T follicular helper cell (primary cell): ENCODE measurements around the gene ZCCHC24.

Experiments
- DNase-seq: peaks from one replicate; pipeline ENCODE4 v3.0.0-alpha.2; 2020; ENCODE audit warnings: low read depth

ZCCHC24 gene

GRCh38 chr10:79397575-79398303, 47.7 kb downstream of the ZCCHC24 start:
- no peak for DNase-seq

DNA sequence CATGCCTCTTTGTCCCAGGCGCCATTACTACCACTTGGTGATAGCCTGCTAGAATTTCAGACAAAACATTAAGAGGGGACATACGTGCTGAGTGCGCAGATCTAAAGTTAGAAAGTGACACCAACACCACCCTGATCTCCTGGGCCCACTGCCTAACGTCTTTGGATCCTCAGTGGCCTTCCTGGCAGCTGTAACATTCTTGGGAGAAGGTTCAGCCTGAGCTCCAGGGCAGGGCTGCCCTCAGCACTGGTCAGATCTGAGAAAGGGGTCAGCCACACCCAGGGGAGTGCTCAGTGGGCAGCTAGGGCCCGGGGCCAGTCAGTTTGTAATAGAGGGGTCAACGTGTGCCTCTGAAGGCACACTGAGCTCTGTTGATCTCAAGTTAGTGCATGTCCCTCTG, 48.4 kb downstream of the ZCCHC24 start:
- DNase-seq: no peak

DNA sequence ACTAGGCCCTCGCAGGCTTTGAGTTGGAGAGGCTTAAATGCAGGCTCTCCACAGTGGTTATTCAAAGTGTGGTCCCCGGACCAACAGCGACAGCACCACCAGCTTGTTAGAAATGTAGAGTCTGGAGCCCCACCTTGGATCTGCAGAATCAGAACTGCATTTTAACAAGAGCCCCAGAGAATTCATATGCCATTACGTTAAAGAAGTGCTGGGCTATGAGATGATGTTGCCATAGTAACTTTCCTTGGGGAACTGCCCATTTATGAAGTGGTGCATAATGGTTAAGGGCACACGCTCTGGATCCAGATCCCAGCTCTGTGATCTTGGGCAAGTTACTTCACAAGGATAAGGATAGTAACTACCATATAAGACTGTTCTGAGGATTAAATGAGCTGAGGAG, 48.9 kb downstream of the ZCCHC24 start:
- DNase-seq: no peak

DNA sequence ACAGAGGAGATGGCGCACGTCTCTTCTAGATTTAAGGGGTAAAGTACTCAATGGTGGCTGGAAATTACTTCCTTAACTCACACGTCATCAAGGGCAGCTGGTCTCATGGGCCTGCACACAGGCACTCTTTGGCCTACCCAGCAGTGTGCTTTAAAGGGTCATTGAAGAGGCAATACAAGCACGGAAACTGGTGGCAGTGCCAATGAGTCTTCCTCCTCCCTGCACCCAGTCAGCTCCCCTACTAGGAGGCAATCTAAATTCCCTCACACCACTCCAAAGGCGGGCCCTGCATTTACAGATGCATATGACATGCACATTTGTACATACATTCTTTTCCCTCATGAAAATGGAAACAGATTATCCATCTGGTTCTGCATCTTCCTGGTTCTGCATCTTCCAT, 50.8 kb downstream of the ZCCHC24 start:
- DNase-seq: no peak

DNA sequence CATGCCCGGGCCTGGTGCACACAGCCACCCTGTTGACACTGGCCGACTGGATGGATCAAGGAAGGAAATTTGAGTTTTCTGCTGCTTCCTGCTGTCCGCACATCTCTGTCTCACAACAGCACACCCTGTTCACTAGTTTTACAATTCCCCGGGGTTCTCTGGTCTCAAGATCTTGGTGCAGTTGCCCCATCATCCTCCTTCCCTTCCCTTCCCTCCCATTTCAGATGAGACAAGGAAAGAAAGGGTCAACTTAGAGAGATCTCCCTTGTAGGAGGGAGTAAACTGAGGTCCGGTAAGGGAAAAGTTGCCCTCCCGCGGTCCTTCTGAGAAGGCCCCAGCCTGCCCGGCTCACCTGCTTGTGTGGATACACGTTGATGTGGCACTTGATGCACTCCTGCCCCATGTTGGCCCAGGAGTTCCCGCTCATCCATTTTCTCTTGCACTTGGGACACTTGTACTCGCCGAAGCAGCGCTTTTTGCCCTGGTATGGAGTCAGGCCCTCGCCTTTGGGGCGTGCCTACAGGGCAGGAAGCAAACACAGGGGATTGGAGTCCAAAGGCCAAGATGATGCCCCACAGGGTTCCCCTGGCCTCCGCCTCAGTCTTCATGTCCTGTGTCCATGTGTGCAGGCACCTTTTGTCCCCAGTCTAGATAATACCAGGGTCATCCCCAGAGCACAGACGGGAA, 51.4 kb downstream of the ZCCHC24 start:
- no peak for DNase-seq

- DNase-seq: no peak
Measured at GRCh38 chr10:79393221-79393923, 52.1 kb downstream of the ZCCHC24 start.

- no peak for DNase-seq
Measured at GRCh38 chr10:79392506-79393176, 52.8 kb downstream of the ZCCHC24 start.

GRCh38 chr10:79392020-79392398, 53.4 kb downstream of the ZCCHC24 start:
- DNase-seq: no peak

GRCh38 chr10:79391231-79392019, 54.0 kb downstream of the ZCCHC24 start:
- no peak for DNase-seq

DNA sequence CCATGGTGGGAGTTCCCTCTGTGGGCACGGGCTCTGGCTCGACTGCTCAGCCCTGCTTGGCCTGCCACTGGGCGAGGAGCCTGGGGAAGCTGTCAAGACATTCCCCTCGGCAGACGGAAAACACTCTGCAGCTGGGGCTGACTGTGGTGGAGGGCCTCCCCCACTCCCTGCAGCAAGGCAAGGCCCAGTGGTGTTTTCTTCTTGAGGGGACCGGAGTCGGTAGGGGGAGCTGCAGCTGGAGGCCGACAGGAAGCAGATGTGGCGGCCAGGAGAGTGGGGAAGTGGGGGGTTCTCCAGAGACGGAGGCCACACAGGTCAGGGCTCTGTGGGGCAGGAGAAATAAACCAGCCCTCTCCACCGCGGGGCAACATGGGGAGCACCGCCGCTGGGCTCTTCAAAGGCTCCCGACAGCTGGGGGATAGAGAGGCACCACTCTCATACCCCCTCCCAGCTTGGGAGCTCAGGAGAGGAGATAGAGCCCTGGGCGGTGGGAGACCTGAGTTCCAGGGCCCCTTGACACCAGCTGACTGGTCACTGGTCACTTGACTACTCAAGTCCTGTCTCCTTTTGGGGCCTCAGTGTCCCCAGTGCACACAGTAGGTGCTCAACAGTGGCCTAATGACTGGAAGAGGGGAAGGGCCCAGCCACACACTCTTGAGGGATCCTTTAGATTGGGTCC, 54.7 kb downstream of the ZCCHC24 start:
- no peak for DNase-seq

GRCh38 chr10:79390057-79390456, 55.4 kb downstream of the ZCCHC24 start:
- DNase-seq: no peak

DNA sequence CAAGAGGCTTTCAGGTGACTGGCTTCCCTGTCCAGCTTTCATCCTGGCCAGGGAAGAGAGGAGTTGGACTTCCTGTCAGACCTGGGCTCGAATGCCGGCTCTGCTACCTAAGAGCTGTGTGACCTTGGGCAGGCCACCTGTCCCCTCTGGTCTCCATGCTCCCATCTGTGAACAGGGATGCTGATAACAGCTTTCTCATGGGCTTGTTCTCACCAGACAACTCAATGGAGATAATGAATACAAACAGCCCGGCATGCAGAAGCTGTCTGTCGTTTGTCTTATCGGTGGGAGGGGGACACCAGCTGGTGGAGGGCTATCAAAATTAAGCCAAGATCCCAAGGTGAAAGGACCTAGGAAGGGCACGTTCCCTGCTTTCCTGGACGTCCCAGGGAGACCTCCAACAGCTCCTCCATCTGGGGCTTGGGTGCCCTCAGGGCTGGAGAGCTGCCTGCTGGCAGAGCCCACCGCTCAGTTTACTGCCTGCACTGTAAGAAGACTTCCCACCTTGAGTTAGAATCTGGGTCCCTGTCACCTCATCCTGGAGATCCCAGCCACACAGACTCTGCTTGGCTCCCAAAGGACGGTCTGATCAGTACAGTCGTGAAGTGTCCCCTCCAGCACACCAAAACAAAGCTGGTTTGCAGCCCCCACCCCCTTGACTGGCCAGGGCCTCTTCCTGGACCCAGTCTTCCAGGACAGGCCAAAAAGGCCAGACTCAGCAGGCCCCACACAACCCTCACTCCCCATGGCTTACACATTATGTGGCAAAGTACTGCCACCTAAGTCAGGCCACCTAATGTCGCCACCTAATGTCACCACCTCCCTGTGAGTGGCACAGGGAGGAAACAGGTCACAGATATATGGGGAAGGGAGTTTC, 57.2 kb downstream of the ZCCHC24 start:
- DNase-seq: no peak

DNA sequence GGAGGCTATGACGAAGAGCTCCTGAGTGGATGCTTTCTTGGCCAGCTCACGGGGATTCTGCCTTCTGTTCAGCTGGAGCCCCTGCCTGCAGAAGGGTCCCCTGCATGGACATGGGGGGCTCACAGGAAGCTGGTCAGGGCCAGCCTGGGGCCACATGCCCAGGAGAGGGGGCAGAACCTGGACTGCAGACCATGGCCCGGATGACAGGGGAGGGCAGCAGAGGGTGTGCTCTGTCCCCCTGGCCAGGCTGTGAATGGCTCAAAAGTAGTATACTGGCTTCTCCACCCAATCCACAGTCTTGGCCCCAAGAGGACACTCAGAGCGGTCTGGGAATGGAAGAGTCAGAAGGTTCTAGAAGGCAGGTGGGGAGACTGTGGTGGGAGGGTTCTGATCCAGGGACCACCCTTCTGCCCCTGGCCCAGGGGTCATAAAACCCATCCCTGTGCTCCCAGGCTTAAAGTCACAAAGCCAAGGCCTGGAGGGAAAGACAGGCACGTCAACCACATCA, 57.9 kb downstream of the ZCCHC24 start:
- DNase-seq: no peak

DNA sequence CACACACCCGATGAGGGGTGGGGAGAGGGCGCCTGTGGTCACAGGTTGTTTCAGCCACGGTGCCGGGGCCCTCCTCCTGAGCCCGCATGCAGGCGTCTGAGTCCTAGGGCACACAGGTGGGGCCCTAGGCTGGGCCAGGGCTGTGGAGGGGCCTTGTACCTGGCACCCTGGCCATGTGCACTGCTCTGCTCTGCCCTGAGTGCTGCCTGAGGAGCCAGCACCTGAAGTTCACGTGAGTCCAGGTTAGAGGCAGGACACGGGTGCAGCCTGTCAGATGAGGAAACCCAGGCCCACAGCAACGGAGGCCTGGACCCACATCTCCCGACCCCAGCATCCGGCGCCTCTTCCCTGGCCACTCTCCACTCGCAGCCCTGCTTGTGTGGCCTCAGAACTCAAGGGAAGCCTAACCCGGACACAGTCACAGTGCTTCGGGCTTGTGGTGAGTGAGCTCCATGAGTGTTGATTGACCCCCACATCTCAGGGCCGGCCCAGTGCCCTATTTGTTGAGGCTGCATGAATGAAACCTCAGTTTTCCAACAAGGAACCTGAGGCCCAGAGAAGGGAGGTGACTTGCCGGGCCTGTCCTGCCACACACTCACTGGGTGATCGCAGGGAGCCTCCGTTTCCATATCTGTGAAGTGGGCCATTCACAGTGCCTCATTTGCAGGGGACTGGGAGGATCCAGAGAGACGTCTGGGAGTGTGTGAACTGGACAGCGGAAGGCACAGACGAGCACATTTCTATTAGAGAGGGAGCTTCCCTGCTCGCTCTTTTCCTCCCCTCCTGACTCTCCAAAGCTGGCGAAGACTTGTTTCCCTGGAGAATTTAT, 58.6 kb downstream of the ZCCHC24 start:
- no peak for DNase-seq

GRCh38 chr10:79385804-79386531, 59.5 kb downstream of the ZCCHC24 start:
- no peak for DNase-seq

DNA sequence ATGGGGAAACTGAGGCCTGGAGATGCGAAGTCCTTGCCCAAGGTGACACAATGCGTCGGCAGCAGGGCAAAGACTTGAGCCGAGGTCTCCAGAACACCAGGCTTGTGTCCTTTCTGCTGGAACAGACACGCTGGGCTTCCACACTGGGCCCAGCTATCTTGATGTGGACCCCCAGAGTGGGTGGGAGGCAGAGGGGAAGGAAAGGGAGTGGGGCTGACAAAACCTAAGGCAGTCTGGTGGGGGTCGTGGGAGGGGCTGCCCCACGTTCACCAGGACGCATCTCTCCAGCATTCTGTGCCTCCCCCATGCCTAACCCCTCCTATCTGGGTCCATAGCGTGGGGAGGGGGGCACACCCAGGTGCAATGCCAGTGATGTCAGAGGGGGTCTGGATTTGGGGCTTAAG, 60.0 kb downstream of the ZCCHC24 start:
- DNase-seq: no peak

DNA sequence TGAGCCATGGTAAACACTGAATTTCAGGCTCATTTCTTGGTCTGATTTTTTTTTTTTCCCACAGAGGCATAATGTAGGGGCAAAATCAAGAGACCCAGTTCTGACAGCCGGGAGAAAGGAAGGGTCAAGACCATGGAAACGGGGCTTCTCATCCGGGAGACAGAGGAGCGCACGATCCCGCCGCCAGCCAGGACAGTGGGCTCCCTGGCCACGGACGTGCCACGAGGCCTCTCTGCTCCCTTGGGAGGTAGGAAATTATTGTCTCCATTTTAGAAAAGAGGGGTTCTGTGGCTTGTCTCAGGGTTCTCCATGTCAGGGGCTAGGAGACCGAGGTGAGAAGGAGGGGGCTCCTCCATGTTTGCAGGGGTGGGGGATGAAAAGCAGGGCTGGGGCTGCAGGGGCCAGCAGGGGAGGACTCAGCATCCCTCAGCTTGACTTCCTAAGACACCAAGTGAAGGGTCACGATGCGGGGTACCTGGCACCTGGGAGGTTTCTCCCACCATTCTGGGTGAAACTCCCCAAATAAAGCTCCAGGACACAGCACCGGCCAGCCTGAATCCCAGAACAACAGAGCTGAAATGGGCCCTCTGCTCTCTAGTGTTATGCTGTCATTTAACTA, 60.5 kb downstream of the ZCCHC24 start:
- DNase-seq: no peak
